AG09319 (cell line): ENCODE results near the gene WDFY1.

ENCODE experiments used
- DNase-seq: peaks from one replicate; pipeline ENCODE4 v3.0.0-alpha.2; 2010; ENCODE audit warnings: low read depth; ENCODE audit errors: extremely low read depth
- TF ChIP-seq, protein P1 (sequence below): IDR thresholded peaks from 2 replicates; pipeline ENCODE4 v1.5.1; 2011; ENCODE audit warnings: low read depth, mild to moderate bottlenecking, inconsistent platforms, low read length, moderate library complexity

The WDFY1 gene

DNA sequence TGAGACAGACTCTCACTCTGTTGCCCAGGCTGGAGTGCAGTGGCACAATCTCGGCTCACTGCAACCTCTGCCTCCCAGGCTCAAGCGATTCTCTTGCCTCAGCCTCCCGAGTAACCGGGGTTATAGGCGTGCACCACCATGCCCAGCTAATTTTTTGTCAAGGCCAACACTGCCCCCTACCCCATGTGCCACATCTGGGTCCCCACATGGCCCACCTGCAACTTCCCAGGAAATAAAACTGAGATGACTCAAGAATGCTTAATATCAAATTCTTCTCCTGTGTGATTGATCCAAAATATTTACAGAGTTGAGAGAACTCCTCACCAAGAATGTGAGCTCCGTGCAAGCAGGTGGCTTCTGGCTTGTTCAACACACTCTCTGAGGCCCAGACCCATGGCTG, 116.8 kb downstream of the WDFY1 start:
- TF ChIP-seq, protein P1, sequence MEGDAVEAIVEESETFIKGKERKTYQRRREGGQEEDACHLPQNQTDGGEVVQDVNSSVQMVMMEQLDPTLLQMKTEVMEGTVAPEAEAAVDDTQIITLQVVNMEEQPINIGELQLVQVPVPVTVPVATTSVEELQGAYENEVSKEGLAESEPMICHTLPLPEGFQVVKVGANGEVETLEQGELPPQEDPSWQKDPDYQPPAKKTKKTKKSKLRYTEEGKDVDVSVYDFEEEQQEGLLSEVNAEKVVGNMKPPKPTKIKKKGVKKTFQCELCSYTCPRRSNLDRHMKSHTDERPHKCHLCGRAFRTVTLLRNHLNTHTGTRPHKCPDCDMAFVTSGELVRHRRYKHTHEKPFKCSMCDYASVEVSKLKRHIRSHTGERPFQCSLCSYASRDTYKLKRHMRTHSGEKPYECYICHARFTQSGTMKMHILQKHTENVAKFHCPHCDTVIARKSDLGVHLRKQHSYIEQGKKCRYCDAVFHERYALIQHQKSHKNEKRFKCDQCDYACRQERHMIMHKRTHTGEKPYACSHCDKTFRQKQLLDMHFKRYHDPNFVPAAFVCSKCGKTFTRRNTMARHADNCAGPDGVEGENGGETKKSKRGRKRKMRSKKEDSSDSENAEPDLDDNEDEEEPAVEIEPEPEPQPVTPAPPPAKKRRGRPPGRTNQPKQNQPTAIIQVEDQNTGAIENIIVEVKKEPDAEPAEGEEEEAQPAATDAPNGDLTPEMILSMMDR, result no peak
- no peak for DNase-seq

DNA sequence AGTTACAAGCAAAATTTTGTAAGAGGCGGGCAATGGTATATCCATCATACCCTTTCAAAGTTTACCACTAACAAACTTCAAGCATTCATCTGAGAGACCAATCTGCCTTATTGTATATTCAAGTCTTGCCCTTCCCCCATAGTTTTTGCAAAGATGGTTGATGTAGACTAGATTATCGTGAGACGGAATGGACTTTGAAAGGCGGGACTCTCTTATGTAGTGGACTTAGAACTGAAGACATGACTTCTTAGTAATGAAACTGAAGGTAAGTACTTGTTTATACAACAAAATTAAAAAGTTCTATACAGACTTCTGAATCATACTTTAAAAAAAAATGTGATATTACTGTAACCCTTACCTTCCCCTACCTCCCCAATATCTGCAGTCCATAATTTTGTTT, 118.1 kb downstream of the WDFY1 start:
- TF ChIP-seq, protein P1, result no peak
- no peak for DNase-seq
